Cardiac septum (tissue), 1 donor: ENCODE measurements around the gene PHF3. TPM values are rescaled to one million over a fixed set of nuclear protein-coding genes. Genes with fewer than 3 reads are reported as not detected.

Source experiments
- DNase-seq: peaks from one replicate; pipeline ENCODE4 v3.0.0-alpha.2; 2020; ENCODE audit warnings: low spot score
- intact Hi-C: fragments of 100-400 bp; cut with DNase I; formaldehyde crosslinking; loops from one replicate; pipeline ENCODE4 v1.14.0; 2022
- total RNA-seq: library from RNA; stranded (reverse); fragmentation: NEBNext Ultra II Directional; extraction: Animal tissue kit (Norgen Biotek cat#: 25700); gene quantifications from one replicate; pipeline ENCODE4 v1.2.1, GENCODE V29; 2021
- donor health status: DM: no; HTN: no; CAD: no.

The PHF3 gene
- total RNA-seq, 1 donor from 2014 or later = 38.8 TPM

GRCh38 chr6:63637865-63638445 lies 2.4 kb downstream of the PHF3 start:
- intact Hi-C loops = no loop called here
- DNase-seq = no peak

DNA sequence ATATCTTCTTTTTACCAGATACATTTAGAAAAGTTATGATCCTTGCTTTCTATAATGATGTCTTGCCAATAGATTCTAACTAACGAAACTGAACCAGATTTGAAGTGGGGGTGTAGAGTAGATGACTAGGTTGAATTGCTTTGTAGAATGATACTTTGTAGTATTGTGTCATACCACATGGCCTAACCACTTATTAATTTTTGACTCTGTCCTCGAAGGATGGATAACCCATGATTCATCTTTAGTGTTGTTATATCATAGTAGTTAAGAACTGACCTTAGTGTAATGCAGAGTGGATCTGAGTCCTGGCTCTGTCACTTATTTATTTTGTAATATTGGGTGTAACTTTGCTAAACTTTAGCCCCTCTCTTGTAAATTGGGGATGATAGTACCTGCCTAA lies 4.5 kb downstream of the PHF3 start:
- intact Hi-C loops = no loop called here
- no peak for DNase-seq

DNA sequence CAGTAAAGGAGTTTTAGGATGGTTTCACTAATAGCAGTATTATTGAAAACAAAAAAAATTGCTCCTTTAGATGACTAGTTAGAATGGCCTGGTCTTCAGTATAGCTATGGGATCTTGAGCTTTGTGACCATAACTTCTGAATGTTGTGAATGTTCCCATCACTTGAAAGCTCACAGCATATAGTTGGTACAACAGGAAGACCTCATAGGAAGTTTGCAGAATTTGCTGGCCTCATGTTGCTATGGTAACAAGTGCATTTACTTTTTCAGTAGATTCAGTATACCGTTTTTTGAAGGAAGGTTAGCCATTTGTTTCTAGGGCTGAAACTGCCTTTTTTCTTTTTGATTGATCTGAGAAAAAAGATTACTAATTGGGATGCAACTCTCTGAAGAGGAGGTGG lies 8.3 kb downstream of the PHF3 start:
- intact Hi-C loops = no loop called here
- DNase-seq = no peak

GRCh38 chr6:63644668-63645326 lies 9.2 kb downstream of the PHF3 start:
- no peak for DNase-seq
- intact Hi-C loops = no loop called here

DNA sequence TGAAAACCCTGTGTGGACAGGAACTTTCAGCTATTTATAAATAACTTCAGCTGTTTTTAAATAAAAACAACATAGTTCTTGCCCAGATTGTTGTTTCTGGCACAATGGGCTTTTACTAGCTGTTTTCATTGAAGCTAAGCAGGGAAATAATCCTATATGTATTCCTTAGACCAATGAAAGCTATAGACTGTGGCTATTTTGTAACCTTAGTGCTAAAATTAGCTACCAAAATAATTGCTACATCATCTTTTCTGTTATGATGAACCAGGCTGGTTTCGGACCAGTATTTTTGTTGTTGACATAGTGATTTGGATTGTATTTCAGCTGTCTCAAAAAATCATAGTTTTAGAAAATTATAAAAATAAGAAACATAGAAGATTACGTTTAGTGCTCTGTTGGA lies 13.7 kb downstream of the PHF3 start:
- no peak for DNase-seq
- intact Hi-C loops = no loop called here

- intact Hi-C loops = no loop called here
- DNase-seq = no peak
These were observed 14.3 kb downstream of the PHF3 start for GRCh38 chr6:63649847-63650265.

- no peak for DNase-seq
- intact Hi-C loops = no loop called here
These were observed 17.4 kb downstream of the PHF3 start for GRCh38 chr6:63652980-63653379.

DNA sequence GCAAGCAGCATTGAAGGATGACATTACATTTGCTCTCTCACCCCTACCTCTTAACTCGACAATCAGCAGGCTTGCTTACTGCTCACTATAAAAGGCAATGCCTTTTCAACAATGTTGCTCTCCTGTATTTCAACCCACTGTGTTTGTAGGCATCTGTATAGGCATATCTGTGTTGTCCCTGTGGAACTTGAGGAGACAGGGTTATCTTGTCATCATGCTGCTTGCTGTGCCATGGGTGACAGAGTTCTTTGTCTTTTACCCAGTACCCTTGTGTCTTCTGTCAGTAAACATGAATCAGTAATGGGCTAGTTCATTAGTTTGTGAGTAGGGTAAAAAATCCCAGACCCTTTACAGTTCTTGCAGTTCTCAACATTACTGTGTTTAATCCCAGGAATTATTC lies 25.2 kb downstream of the PHF3 start:
- intact Hi-C loops = no loop called here
- DNase-seq = no peak

DNA sequence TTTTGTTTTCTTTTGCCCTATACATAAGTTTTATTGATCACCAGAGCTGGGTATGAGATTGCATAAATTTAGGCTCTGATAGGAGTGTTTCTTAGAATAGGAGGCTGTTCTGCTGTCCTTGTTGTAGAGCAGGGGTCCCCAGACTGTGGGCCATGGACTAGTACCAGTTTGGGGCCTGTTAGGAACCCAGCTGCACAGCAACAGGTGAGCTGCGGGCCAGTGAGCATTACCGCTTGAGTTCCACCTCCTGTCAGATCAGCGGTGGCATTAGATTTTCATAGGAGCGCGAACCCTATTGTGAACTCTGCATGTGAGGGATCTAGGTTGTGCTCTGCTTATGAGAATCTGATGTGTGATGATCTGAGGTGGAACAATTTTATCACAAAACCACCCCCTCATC lies 26.2 kb downstream of the PHF3 start:
- no peak for DNase-seq
- intact Hi-C loops = no loop called here

DNA sequence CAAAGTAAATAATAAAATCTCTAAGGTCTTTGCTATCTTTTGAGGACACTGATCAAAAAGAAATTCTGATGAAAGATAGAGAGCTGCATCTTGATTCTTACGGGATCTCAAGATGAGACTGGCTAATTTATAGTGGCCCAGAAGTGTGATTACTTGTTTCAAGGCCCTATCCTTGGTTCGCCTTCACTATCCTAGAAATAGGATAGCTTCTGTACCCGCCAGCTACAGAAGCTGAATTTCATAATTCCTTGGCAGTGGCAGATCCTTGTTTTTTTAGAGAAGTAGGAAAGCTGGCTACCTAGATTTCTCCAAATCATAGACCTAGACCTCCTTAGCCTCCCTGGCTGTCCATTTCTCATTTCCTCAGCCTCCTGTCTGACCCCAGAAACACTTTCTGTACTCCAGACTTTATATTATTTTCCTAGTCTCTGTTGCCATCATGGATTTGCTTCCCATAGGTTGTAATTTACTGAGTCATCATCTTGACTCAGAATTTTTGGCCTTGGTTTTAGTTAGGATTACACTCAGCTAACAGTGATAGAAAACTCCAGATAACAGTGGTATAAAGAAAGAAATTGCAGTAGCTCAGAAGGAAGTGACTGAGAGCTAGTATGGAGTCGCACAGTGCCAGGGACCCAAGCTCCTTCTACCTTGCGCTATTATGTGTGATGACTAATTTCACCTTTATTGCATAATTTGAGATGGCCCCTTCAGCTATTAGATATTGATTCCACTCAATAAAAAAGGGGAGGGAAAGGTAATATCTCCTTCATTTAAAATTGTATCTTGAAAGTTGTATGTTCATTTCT lies 27.7 kb downstream of the PHF3 start:
- intact Hi-C loops = no loop called here
- DNase-seq = no peak

DNA sequence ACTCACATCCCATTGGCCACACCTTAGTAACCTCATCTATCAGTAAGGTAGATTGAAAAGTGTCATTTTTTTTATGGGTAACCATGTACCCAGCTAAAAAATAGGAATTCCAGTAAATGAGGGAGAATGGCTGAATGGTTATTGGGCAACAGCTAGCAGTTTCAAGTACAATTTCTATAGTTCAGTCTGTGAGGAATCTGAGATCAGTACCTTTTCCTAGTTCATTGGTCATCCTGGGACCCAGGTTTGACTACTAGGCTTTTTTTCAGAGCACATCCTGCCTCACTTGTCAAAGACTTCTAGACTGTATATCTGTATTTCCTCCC lies 28.3 kb downstream of the PHF3 start:
- intact Hi-C loops = no loop called here
- no peak for DNase-seq

GRCh38 chr6:63671098-63671754 lies 35.6 kb downstream of the PHF3 start:
- intact Hi-C loops = no loop called here
- DNase-seq = no peak

- intact Hi-C loops = no loop called here
- no peak for DNase-seq
These were observed 37.1 kb downstream of the PHF3 start for GRCh38 chr6:63672582-63673129.

DNA sequence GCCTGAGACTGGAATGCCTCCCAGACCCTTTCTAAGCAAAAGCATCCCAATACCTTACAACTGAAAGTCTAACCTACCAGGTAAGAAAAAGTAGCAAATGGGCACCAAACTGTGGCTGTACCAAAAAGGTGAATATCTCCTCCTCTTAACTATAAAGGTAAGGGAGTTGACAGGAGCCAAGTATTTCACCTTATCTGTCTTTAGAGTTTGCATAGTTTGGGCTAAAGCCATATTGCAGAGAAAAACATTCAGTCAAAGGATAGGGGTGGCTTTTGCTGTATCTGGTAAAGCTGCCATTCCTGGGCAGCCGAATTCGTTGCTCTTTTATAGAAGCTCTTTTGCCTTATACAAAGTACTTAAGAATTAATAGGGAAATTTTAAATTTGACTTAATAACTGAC lies 38.1 kb downstream of the PHF3 start:
- intact Hi-C loops = no loop called here
- DNase-seq = no peak

- intact Hi-C loops = no loop called here
- no peak for DNase-seq
These were observed 39.0 kb downstream of the PHF3 start for GRCh38 chr6:63674635-63675034.

- intact Hi-C loops = no loop called here
- DNase-seq = no peak
These were observed 39.5 kb downstream of the PHF3 start for GRCh38 chr6:63675138-63675537.

DNA sequence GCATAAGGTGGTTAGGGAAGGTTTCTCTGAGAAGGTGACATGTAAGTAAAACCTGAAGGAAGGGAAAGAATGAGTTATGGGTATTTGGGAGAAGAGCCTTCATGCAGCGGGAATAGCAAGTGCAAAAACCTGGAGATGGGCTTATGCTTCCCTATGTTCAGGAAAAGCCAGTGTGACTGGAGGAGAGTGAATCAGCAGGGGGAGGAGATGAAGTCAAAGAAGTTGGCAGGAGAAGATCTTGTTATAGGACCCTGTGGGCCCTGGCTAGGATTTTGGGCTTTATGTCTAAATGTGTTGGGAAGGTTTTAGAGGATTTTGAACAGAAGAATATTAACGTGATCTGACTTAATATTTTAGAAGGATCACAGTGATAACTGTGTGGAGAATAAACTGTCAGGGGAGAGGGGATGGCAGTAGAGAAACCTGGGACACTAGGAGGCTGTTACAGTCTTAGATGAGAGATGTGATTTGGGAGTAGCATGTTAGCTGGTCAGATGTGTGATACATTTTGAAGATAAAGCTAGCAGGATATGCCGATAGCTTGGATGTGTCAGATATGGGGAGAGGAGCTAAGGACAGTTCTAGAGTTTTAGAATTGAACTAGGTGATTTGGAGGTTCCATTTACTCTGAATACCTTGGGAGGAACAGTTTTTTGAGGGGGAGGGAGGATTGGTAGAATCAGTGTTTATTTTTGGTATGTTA lies 41.0 kb downstream of the PHF3 start:
- intact Hi-C loops = no loop called here
- no peak for DNase-seq

DNA sequence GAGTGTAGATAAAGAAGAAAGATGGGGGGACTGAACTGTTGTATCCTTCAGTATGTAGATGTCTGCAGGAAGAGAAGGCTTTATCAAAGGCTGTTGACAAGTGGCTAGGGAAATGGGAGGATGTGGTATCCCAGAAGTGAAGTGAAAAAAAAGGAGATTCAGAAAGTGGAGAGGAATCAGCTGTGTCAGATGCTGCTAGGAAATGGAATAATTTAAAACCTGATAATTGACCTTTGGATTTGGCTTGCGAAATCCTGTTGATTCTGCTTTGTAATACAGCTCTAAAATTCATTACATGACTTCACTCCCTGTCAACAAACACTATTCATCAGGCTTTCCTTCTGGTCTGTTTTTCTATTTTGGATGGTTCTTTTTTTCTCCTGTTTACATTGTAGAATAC lies 41.7 kb downstream of the PHF3 start:
- no peak for DNase-seq
- intact Hi-C loops = no loop called here

GRCh38 chr6:63683071-63683603 lies 47.5 kb downstream of the PHF3 start:
- intact Hi-C loops = no loop called here
- DNase-seq = no peak
